Measurements from ENCODE around the gene CENPT. TPM values are rescaled to one million over a fixed set of nuclear protein-coding genes. Genes with fewer than 3 reads are reported as not detected.

The CENPT gene
- total RNA-seq, 2 donors from 2014 or later: 38.7 to 40.3 TPM

DNA sequence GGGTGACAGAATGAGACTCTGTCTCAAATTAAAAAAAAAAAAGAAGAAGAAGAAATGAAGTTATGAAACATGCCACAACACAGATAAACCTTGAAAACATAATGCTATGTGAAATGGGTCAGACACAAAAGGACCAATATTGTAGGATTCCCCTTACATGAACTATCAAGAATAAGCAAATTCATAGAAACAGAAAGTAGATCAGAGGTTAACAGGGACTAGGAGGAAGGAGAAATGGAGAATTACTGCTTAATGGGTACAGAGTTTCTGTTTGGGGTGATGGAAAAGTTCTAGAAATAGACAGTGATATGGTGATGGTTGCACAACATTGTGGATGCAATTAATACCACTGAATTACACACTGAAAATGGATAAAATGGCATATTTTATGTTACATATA is 57.4 kb downstream of the CENPT start:
- DNase-seq (ENCODE audit: low spot score): no peak
- intact Hi-C loops (cut with DNase I): no loop called here

DNA sequence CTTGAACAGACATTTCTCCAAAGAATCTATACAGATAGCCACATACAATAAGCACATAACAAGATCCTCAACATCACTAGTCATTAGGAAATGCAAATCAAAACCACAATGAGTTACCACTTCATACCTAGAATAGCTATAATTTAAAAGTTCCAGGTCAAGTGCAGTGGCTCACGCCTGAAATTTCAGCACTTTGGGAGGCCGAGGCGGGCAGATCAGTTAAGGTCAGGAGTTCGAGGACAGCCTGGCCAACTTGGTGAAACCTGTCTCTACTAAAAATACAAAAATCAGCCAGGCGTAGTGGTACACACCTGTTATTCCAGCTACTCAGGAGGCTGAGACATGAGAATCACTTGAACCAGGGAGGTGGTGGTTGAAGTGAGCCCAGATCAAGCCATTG is 61.0 kb downstream of the CENPT start:
- DNase-seq (ENCODE audit: low spot score): no peak
- intact Hi-C loops (cut with DNase I): no loop called here

GRCh38 chr16:67783353-67783725 is 64.2 kb downstream of the CENPT start:
- no peak for DNase-seq (ENCODE audit: low spot score)
- intact Hi-C loops (cut with DNase I): no loop called here

DNA sequence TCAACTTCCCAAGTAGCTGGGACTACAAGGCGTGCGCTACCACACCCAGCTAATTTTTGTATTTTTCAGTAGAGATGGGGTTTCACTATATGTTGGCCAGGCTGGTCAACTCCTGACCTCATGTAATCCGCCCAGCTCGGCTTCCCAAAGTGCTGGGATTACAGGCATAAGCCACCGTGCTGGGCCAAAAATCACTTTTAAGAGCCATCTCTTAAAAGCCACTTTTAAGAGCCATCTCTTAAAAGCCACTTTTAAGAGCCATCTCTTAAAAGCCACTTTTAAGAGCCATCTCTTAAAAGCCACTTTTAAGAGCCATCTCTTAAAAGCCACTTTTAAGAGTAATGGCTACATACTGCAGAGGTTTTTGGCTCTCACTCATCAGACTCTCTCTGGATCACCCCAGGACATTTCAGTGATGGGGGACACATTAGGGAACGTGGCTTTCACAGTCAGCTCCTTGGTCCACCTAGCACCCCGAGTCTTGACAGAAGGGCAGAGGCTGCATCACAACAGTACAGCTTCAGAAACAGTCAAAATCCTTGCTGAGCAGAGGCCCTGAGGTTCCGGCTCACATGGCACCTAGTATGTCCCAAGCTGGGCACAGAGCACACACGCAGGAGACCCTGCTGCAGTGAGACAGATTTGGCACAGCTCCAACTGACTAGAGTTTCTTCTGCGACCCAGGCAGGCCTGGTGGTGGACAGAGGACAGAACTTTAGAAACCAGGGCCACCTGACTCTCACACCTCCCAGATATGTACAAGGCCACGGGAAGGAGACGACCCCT is 64.7 kb downstream of the CENPT start:
- intact Hi-C loops (cut with DNase I): no loop called here
- DNase-seq (ENCODE audit: low spot score): no peak

- no peak for DNase-seq (ENCODE audit: low spot score)
- intact Hi-C loops (cut with DNase I): no loop called here
These were observed 66.0 kb downstream of the CENPT start for GRCh38 chr16:67781565-67781921.

- intact Hi-C loops (cut with DNase I): no loop called here
- DNase-seq (ENCODE audit: low spot score): no peak
These were observed 66.5 kb downstream of the CENPT start for GRCh38 chr16:67780847-67781564.

DNA sequence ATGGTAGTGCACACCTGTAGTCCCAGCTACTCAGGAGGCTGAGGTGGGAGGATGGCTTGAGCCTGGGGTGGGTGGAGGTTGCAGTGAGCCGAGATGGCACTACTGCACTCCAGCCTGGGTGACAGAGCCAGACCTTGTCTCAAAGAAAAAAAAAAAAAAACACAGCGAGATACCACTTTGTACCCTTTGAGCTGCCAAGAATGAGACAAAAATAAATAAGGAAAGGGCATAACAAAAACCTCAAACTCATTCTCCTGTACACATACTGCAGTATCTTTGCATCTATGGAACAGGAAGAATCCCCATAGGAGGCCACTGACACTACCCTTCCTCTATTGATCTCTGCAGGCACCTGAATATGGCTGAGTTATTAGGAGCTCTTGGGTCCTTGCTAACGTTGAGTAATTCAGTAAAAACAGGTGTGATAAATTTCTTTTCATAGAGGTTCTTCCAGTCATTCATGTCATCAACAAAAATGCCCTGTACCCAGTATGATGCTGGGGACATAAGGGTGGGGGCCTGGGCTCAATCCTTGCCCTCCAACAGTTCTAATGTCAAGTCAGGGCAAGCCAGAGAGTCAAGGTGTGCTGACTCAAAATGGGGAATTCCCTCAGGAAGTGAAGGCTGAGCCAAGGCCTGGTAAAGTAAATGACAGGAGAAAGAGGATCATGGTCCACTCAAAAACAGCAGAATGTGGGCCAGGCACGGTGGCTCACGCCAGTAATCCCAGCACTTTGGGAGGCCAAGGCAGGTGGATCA is 68.1 kb downstream of the CENPT start:
- intact Hi-C loops (cut with DNase I): no loop called here
- no peak for DNase-seq (ENCODE audit: low spot score)

Other genes starting within 250 kb of the CENPT start
- 1 to 10 TPM in 1 of 2 donors, under 1 TPM in 1; 0.67 to 1.8 TPM for gene CARMIL2, start 202.5 kb downstream of the CENPT start, total RNA-seq
- 10 to 100 TPM; 13.3 to 16.0 TPM for gene ACD, start 187.4 kb downstream of the CENPT start, total RNA-seq
- 1 to 10 TPM; 2.9 to 4.6 TPM for gene PARD6A, start 186.7 kb downstream of the CENPT start, total RNA-seq
- gene ENKD1, start 180.9 kb downstream of the CENPT start, total RNA-seq: 10 to 100 TPM; 12.2 to 12.6 TPM
- gene C16orf86, start 180.9 kb downstream of the CENPT start, total RNA-seq: 1 to 10 TPM; 2.7 to 4.8 TPM
- gene GFOD2, start 128.4 kb downstream of the CENPT start, total RNA-seq: 10 to 100 TPM; 14.2 to 14.5 TPM
- gene RANBP10, start 41.1 kb downstream of the CENPT start, total RNA-seq: 10 to 100 TPM; 11.8 to 13.8 TPM
- gene TSNAXIP1, start 40.8 kb downstream of the CENPT start, total RNA-seq: under 1 TPM; 0.37 to 0.52 TPM
- 10 to 100 TPM; 24.9 to 26.1 TPM for gene THAP11, start 5.4 kb downstream of the CENPT start, total RNA-seq
- gene NUTF2, start 760 bp downstream of the CENPT start, total RNA-seq: 10 to 100 TPM; 81.7 to 99.1 TPM
- 10 to 100 TPM; 37.4 to 43.1 TPM for gene EDC4, start 25.4 kb upstream of the CENPT start, total RNA-seq
- gene NRN1L, start 37.2 kb upstream of the CENPT start, total RNA-seq: not detected
- gene PSKH1, start 45.6 kb upstream of the CENPT start, total RNA-seq: 10 to 100 TPM; 25.7 to 27.0 TPM
- gene CTRL, start 84.2 kb upstream of the CENPT start, total RNA-seq: 1 to 10 TPM; 1.1 to 1.2 TPM
- gene PSMB10, start 89.2 kb upstream of the CENPT start, total RNA-seq: 10 to 100 TPM; 30.4 to 31.8 TPM
- gene LCAT, start 96.4 kb upstream of the CENPT start, total RNA-seq: 10 to 100 TPM; 19.2 to 29.8 TPM
- 10 to 100 TPM; 82.6 to 90.1 TPM for gene SLC12A4, start 120.9 kb upstream of the CENPT start, total RNA-seq
- not detected for gene DPEP3, start 132.8 kb upstream of the CENPT start, total RNA-seq
- 1 to 10 TPM; 1.1 to 3.0 TPM for gene DPEP2, start 151.8 kb upstream of the CENPT start, total RNA-seq
- not detected for gene DPEP2NB, start 168.2 kb upstream of the CENPT start, total RNA-seq
- gene DDX28, start 175.5 kb upstream of the CENPT start, total RNA-seq: 1 to 10 TPM; 5.4 to 5.8 TPM
- 10 to 100 TPM in 1 of 2 donors, 1 to 10 TPM in 1; 6.6 to 11.6 TPM for gene DUS2, start 175.6 kb upstream of the CENPT start, total RNA-seq
- 10 to 100 TPM; 28.0 to 30.8 TPM for gene NFATC3, start 237.7 kb upstream of the CENPT start, total RNA-seq

Data from posterior vena cava (tissue), 2 donors.